HL-60 (cell line): ENCODE measurements around the gene TMIGD2.
A peak's percentile ranks its signal among the peaks of the same experiment; 100 is the strongest.

ENCODE experiments used
- DNase-seq, 2 experiments: peaks; one replicate each; pipeline ENCODE4 v3.0.0-alpha.2; 2010 to 2020; ENCODE audit warnings: low read depth in 1 of 2, low spot score in 1 of 2
- H3K27ac ChIP-seq: fragments of 250-450 bp; sonication (Bioruptor Pico); replicated peaks from 2 replicates; pipeline ENCODE4 v1.5.1; 2020; ENCODE audit warnings: mild to moderate bottlenecking, moderate library complexity
- H3K27me3 ChIP-seq: fragments of 250-450 bp; sonication (Bioruptor Pico); 2 replicates; pipeline ENCODE4 v1.5.1; 2021; ENCODE audit warnings: mild to moderate bottlenecking, moderate library complexity; ENCODE audit not compliant: insufficient read depth, poor library complexity, severe bottlenecking
- H3K4me3 ChIP-seq: replicated peaks from 2 replicates; pipeline ENCODE4 v1.5.1; 2011; ENCODE audit warnings: mild to moderate bottlenecking, control low read depth, low read length; ENCODE audit not compliant: insufficient read depth
- CTCF ChIP-seq: IDR thresholded peaks from one replicate; pipeline ENCODE4 v1.5.1; 2011; ENCODE audit warnings: low read length, control low read depth, inconsistent platforms; ENCODE audit not compliant: insufficient read depth
- GABPA ChIP-seq: IDR thresholded peaks from 2 replicates; pipeline ENCODE4 v1.6.1; 2012; ENCODE audit warnings: low read depth
- POLR2AphosphoS5 ChIP-seq: IDR thresholded peaks from 2 replicates; pipeline ENCODE4 v1.6.1; 2012; ENCODE audit warnings: low read depth
- SPI1 ChIP-seq: IDR thresholded peaks from 2 replicates; pipeline ENCODE4 v1.6.1; 2012; ENCODE audit warnings: low read depth, mild to moderate bottlenecking, borderline replicate concordance
- TF ChIP-seq, protein P1 (sequence below): IDR thresholded peaks from 2 replicates; pipeline ENCODE4 v1.6.1; 2012; ENCODE audit warnings: low read depth; ENCODE audit not compliant: insufficient replicate concordance

TMIGD2 gene

DNA sequence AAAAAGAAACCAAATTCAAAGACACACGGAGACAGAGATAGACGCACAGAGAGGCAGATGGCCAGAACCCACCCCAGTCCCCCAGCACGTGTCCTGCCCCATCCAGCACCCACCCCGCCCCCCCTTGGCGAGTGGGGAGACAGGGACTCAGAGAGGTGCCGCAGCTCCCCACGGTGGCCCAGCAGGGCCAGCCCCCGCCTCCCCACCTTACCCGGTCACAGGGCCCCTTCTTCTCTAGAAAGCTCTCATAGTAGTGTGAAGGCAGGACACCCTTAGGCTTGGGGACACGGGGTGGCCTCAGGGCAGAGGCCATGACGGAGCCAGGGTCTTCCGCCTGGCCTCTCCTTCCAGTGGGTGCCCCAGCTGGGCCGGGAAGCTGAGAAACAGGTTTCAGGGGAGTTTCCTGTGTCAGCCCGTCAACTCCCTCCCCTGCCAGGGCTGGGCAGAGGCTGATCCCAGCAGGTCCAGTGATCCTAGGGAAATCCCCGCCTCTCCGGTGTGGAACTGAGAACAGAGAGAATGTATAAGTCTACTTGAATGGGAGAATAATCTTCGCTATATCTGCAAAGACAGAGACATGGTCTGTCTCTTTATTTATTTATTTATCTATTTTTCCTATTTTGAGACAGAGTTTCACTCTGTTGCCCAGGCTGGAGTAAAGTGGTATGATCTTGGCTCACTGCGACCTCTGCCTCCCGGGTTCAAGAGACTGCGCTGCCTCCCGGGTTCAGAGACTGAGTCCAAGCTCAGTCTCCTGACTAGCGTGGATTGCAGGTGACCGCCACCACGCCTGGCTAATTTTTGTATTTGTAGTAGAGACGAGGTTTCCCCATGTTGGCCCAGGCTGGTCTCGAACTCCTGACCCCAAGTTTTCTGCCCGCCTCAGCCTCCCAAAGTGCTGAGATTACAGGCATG lies 36.5 kb upstream of the TMIGD2 start, which contains the start of gene STAP2:
STAP2 (minus strand) TSS at position 387 of the 915 bp plus-strand sequence; CDS start at position 313, 74 bp downstream.
- Histone ChIP-seq H3K4me3 (peak within 1 kb of the TSS; percentile 19; the same call in 1 of the 2 replicates), H3K27ac (no peak within 1 kb of the TSS), H3K27me3 (peaks cover 5% of the 10 kb centered on the region)
- TF ChIP-seq SPI1 (no peak), GABPA (no peak), POLR2AphosphoS5 (no peak), CTCF (no peak)
- TF ChIP-seq, protein P1, sequence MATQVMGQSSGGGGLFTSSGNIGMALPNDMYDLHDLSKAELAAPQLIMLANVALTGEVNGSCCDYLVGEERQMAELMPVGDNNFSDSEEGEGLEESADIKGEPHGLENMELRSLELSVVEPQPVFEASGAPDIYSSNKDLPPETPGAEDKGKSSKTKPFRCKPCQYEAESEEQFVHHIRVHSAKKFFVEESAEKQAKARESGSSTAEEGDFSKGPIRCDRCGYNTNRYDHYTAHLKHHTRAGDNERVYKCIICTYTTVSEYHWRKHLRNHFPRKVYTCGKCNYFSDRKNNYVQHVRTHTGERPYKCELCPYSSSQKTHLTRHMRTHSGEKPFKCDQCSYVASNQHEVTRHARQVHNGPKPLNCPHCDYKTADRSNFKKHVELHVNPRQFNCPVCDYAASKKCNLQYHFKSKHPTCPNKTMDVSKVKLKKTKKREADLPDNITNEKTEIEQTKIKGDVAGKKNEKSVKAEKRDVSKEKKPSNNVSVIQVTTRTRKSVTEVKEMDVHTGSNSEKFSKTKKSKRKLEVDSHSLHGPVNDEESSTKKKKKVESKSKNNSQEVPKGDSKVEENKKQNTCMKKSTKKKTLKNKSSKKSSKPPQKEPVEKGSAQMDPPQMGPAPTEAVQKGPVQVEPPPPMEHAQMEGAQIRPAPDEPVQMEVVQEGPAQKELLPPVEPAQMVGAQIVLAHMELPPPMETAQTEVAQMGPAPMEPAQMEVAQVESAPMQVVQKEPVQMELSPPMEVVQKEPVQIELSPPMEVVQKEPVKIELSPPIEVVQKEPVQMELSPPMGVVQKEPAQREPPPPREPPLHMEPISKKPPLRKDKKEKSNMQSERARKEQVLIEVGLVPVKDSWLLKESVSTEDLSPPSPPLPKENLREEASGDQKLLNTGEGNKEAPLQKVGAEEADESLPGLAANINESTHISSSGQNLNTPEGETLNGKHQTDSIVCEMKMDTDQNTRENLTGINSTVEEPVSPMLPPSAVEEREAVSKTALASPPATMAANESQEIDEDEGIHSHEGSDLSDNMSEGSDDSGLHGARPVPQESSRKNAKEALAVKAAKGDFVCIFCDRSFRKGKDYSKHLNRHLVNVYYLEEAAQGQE: no peak
- no peak for DNase-seq

DNA sequence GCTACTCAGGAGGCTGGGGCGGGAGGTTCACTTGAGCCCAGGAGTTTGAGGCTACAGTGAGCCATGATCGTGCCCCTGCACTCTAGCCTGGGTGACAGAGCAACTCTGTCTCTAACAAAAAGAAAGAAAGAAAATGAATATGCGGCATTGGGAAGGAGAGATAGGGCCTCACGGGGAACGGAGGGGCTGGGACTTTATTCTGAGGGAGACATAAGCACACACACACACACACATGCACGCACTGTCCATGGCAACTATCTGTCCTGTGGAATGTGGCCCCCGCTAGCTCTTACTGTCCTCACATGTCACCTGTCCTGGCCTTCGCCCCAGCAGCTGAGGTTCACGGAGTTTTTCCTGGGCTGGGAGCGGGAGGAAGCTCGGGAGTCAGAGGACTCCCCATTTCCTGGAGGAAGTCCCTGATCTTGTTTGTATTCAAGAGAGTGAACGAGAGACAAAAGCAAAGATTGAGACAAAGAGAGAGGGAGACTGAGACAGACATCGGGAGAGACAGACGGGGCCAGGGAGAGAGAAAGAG lies 35.8 kb upstream of the TMIGD2 start:
- no peak for DNase-seq
- H3K27me3 ChIP-seq: peaks cover 2% of the 10 kb centered on the region
- H3K4me3 ChIP-seq: peak overlapping the region; percentile 19; the same call in 1 of the 2 replicates
- H3K27ac ChIP-seq: no peak overlapping the region
- TF ChIP-seq POLR2AphosphoS5 (no peak), SPI1 (no peak), GABPA (no peak), CTCF (no peak)
- TF ChIP-seq, protein P1: no peak

DNA sequence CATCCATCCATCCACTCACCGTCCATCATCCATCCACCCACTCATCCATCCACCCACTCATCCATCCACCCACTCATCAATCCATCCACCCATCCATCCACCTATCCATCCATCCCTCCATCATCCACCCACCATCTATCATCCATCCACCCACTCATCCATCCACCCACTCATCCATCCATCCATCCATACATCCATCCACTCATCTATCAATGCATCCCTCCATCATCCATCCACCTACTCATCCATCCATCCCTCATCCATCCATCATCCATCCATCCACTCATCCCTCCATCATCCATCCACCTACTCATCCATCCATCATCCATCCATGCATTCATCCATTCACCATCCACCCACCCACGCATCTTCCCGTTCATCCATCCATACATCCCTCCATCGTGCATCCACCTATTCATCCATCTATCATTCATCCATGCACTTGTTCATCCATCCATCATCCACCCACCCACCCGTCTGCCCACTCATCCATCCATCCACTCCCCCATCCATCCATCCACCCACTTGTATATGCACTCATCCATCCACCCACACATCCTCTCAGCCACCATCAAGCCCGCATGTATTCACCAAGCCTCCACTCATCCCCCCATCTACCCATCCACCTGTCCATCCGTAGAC lies 32.9 kb upstream of the TMIGD2 start:
- DNase-seq: no peak
- Histone ChIP-seq H3K4me3 (no peak overlapping the region), H3K27ac (no peak overlapping the region), H3K27me3 (no peaks in the 10 kb centered on the region)
- TF ChIP-seq, protein P1: no peak
- TF ChIP-seq GABPA (no peak), CTCF (no peak), SPI1 (no peak), POLR2AphosphoS5 (no peak)
